NB4 (cell line): ENCODE results near the gene PPP1R14C.

ENCODE experiments used
- MYC ChIP-seq: IDR thresholded peaks from 2 replicates; pipeline ENCODE4 v1.6.1; 2011; ENCODE audit warnings: low read depth, low read length
- POLR2A ChIP-seq: IDR thresholded peaks from 2 replicates; pipeline ENCODE4 v1.6.1; 2011; ENCODE audit warnings: mild to moderate bottlenecking; ENCODE audit not compliant: insufficient read length; ENCODE audit errors: extremely low read depth
- TF ChIP-seq, protein P1 (sequence below): IDR thresholded peaks from one replicate; pipeline ENCODE4 v1.5.1; 2012; ENCODE audit warnings: low read depth, low read length
- TF ChIP-seq, protein P2 (sequence below): IDR thresholded peaks from 2 replicates; pipeline ENCODE4 v1.6.1; 2011; ENCODE audit warnings: low read depth, low read length

DNA sequence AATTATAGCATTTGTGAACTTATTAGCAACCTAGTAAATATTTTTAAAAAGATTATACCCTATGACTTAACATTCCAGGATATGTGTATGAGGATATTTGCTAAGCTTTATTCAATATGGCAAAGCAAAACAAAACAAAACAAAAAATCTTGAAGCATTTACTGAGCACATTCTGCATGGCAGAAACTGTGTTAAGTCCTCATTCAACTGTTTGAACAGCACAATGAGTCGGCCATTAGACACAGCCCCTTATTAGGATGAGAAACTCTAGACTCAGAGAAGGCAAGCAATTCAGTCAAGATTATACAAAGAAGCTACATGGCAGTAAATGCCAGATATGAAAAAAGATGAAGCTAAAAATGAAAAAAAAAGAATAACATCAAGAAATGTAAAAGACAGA lies 155.8 kb downstream of the PPP1R14C start:
- TF ChIP-seq, protein P1, sequence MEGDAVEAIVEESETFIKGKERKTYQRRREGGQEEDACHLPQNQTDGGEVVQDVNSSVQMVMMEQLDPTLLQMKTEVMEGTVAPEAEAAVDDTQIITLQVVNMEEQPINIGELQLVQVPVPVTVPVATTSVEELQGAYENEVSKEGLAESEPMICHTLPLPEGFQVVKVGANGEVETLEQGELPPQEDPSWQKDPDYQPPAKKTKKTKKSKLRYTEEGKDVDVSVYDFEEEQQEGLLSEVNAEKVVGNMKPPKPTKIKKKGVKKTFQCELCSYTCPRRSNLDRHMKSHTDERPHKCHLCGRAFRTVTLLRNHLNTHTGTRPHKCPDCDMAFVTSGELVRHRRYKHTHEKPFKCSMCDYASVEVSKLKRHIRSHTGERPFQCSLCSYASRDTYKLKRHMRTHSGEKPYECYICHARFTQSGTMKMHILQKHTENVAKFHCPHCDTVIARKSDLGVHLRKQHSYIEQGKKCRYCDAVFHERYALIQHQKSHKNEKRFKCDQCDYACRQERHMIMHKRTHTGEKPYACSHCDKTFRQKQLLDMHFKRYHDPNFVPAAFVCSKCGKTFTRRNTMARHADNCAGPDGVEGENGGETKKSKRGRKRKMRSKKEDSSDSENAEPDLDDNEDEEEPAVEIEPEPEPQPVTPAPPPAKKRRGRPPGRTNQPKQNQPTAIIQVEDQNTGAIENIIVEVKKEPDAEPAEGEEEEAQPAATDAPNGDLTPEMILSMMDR, result no peak
- TF ChIP-seq, protein P2, sequence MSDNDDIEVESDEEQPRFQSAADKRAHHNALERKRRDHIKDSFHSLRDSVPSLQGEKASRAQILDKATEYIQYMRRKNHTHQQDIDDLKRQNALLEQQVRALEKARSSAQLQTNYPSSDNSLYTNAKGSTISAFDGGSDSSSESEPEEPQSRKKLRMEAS, result no peak
- TF ChIP-seq POLR2A, result no peak
- TF ChIP-seq MYC, result no peak
